CD4-positive, alpha-beta T cell treated with Interleukin-2 at 100 ng/mL for 4 hours (primary cell): ENCODE measurements around the gene SRGAP2.
"Not testable (repeated sequence)": the region's sequence is repeated elsewhere in the genome, so short reads cannot be mapped to it uniquely, and the experiment has no call there.

Experiments used
- DNase-seq: peaks from one replicate; pipeline ENCODE4 v3.0.0-alpha.2; 2020; ENCODE audit warnings: low spot score

The SRGAP2 gene

DNA sequence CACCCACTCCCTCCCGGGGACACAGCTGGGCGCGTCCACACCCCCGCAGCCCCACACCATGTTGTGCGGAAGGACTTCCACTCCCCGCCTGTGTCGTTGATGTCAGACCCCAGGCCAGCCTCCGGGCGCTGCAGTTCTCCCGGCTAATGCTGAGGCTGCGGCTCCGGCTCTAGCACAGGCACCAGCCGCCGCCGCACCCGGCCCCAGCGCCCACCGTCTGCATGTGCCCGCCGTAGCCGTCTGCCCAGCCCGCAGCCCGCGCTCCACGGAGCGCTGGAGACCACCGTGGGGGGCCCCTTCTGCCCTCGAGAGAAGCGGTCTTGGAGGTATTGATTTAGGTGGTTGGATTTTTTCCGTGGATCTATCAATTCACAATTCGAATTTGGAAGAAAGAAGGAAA lies 2.2 kb downstream of the SRGAP2 start:
- DNase-seq = not testable (repeated sequence)

DNA sequence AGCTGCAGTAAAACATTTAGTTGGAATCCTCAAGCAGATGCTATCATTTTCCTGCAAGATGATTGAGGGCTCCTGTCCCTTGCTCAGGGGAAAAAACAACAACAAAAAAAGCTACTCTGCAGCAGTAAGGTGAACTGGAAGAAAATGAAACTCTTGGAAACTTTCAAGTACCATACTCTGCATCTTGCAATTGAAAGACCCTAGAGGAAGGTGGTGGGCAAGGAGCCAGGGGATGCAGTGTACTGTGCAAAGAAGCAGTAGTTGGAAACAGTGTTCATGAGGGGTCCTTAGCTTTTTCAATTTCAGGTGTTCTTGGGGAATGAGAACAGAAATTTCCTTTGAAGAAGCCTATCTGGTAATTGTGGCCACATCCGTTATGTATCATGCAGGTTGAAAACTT lies 7.5 kb downstream of the SRGAP2 start:
- DNase-seq = not testable (repeated sequence)

DNA sequence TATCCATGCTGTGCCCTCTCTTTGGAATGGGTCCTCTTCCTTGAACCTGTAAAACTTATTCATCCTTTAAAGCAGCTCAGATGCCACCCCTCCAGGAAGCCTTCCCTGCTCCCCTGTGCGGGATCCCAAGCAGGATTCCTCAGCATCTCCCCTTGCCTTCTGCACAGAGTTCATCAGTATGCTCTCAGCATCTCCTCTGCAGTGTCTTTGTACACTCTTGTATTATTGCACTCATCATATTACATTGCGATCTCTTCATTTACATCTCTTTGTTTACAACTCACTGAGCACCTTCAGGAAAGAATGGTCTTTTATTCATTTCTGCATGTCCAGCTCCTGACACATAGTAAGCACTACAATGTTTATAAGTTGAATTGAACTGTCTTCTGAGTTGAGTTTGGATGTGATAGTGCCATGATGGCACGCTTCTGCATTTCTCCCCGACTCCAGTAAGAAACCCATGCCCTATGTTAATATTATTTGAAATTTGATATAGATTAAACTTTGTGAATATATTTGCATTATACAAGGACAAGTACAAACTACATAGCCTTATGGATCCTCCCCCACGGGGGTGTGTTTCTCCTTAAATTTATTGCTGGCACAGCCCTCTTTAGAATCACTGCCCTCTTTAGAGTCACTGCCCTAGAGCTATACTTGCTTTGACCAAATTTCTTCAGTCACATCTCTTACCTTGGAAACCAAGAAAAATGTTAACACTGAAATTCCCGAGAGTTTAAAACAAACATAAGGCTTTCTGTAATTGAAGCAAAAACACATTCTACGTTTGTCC lies 12.5 kb downstream of the SRGAP2 start:
- DNase-seq = not testable (repeated sequence)

DNA sequence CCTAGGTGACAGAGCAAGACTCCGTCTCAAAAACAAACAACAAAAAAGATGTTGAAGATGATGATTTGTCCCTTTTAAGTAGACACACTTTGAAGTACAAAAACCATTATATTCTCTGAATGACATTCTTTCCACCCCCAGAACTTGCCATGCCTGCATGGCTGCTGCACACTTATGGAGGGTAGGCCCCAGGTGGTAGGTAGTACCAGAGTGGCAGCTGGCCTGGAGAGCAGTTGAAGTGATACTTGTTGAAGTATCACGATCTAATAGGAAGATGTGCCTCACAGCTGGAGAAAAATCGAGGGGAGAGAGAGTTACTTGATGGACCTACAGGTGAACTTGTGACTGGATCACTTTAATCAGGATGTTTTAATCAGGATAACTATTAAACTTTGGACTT lies 14.9 kb downstream of the SRGAP2 start:
- DNase-seq = not testable (repeated sequence)

DNA sequence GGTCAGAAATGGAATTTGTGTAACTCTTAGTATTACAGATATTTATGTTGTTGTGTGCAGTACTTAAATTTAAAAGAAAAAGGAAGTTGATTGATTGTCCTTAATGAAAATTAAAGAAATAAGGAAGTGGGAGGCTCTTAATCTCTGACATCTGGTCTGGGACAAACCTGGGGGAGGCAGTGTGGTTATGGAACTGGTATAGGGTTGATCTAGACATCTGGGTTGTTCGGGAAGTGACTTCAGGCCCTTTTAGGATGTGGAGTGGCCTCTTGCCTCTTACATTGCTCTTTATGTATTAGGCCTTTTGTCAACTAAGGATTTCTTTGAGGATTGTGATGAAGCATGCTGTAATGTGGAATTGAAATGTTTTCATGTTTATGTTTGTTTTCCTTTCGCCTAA lies 15.4 kb downstream of the SRGAP2 start:
- not testable (repeated sequence) for DNase-seq

DNA sequence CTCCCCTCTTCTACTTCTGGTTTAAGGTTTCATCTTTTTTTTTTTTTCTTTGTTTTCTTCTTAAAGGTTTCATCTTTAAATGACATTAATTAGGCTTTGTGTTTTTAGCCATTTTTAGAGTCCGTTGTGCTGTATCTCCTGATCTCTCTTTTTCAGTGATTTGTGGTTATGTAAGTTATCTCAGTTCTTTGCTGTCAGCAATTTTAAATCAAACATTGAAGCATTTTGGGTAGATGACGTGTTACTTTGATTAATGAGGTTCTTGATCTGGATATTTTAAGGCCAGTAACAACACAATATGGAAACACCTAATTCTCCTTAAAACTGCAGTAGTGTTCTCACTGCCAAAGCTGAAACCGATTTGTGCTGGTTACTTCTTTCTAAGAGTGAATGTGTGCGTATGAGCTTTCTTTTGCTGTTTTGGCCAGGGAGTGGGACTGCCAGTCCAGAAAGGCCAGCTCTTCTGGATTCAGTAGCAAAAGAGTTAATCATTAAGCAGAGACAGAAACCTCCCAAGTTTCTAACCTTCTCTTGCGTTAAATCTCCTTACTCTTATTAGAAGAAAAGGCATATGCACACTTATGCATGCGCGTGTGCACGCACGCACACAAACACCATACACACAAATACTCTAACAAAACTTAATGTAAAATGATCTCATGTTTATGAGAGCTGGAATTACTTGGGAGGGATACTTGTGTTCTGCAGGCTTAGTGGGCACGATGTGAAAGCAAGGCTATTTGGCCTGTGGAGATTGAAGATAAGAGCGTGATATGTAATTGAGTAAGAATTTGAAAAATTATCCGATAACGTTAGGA lies 16.4 kb downstream of the SRGAP2 start:
- DNase-seq = not testable (repeated sequence)

DNA sequence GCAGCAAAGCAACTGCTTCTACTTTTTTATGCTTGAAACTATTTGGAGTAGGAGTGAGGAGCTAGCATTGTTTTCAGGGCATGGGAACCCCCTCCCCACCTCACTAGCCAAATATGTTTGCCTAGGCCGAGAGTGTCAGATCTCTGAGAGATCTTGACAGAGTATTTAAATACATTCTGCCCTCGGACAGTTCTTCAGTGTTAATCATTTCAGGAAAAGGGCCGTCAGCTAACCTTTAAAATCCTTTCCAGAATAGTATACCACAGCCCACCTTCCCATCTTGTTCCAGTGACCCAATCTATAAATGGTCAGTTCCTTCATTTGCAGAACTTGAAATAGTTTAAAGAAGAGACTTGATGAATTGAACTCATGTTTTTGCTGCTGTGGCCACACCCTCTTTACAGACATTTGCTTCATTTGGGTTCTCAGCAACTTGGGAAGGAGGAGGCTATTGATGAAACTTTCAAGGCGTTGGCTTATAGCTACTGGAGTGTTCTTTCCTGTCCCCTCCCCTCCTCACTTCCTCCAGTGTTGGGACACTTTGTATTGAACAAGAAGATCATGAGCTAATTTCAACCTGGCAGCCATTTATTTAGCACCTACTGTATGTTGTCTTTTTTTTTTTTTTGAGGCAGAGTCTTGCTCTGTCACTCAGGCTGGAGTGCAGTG lies 17.1 kb downstream of the SRGAP2 start:
- not testable (repeated sequence) for DNase-seq

DNA sequence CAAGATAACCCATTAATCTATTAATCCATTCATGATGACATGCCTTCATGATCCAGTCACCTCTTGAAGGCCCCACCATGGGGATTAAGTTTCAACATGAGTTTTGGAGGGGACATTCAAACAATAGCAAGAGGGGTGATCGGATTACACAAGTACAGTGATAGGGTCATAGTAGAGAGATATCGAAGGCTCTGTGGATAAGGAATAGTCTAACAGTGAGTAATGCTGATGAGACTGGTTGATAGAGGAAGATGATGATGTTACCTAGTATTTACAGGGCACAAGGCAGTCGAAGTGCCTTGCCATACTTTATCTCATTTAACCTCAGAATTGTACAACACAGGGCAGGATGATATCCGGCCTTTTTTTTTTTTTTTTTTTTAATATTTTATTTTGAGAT lies 18.2 kb downstream of the SRGAP2 start:
- not testable (repeated sequence) for DNase-seq

DNA sequence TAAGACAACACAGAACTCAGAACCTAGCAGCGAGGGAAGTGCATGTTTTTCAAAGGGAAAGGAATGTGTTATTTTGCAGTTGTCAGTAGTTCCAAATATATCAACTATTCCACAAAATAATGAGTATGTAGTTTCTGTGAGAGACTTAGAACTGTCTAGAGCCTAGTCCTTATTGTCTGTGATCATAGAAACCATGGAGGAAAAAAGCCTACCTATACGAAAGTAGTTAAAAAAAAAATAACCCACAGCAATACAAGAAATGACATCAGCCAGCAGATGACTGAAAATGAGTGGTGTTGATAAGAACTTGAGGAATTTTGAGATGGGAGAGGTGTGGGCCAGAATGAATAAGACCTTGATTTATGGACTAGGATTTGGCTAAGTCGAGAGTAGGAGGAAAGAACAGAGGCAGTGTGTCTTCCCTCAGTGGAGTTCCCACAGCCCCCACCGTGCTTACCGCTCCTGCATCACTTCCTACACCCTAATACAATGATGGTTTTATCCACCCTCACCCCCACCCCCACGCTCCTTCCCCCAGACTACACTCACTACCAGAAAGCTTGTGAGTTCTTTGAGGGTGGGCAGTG lies 20.9 kb downstream of the SRGAP2 start:
- not testable (repeated sequence) for DNase-seq

DNA sequence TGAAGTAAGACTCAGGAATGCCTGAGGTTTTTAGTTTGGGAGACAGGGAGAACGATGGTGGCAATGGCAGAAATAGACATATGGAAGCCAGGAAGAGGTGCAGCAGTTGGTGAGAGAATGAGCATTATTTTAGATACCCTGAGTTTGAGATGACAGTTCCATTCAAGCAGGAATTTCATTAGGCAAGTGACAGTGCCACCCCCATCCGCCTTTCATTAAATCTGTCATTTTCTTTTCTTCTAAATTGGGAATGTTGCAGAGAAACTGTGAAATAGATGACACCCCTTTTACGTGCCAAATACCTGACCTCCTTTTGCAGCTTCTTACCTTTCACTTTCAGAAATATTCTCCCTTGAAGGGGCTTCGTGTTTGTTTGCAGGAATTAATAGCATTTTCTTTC lies 22.0 kb downstream of the SRGAP2 start:
- DNase-seq = not testable (repeated sequence)

DNA sequence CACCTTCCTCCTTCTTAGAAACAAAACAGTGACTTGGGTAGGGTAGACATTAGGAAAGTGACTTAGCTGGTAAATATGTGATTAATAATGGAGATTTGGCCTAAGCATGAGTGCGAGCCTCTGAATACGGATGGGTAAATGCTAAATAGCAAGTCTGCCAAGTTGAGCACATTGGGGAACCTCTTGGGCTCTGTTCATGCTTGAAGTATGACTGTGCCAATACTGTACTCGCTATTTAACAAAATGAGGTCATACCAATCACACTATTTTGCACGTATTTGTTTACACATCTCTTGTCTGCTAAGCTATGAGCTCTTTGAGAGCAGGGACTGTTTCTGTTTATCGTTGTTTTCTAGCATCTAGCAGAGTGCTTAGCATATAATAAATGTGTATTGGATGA lies 23.5 kb downstream of the SRGAP2 start:
- DNase-seq = not testable (repeated sequence)

DNA sequence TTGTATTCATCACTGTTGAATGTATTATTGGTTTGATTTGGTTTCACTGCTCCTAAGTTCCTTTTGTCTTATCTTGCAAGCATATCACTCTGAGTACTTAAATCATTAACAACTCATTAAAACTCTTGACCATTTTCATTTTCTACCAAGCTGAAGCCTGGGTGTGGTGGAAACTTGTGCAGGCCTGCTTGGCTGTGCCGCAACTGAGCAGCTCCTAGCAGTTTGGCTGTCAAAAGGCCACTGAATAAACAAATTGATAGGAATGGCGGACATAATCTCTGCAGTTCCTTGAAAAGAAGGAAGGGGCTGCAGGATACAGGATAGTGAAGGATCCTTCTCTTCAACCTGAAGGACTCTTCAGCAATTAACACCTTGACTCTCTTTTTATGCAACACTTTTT lies 25.9 kb downstream of the SRGAP2 start:
- DNase-seq = not testable (repeated sequence)

DNA sequence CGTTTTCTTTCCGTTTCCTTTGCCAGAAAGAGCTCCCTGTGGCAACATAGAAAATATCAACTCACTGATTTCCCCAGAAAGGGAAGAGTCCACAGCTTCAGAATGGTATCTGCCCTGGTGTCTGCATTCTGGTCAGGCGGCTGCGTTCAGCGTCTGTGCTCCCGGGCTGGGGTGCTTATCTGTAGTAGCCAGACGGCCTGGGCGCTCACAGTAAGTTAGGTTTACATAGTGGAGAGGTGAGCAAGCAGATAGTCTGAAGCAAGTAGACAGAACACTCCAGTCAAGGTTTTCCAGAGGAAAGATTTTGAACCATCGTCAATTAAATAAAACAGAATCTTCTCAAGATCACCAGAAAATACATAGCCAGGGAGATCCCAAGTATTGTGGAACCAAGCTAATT lies 28.6 kb downstream of the SRGAP2 start:
- not testable (repeated sequence) for DNase-seq

DNA sequence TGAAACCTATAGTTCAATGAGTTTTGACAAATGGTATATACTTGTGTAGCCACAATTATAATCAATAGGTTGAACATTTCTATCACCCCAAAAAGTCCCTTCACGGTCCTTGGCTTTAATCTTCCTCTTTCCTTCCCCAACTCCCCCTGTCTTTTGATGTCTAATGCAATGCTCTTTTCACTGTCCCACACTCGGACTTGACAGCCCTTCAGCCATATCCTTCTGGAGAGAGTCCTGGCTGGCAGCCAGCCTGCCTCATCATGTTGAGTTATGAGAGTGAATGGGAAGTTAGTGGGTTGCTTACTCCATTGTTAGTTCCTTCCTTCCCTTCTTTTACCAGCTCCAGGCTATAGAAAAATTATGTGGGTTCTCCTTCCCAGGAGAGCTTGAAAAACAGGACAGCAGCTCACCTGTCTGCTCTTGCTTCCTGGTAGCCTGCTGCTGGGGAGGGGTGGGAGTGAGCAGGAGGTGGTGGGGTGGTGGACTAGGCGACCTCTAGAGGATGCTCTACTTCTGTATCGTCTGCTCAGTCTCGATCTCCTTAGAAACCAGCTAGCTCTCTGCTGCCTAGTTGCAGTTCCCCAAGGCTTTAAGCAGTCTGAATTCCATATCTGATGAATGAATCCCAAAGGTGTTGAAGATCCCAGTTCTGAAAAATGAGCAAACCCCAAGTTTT lies 29.8 kb downstream of the SRGAP2 start:
- DNase-seq = not testable (repeated sequence)

DNA sequence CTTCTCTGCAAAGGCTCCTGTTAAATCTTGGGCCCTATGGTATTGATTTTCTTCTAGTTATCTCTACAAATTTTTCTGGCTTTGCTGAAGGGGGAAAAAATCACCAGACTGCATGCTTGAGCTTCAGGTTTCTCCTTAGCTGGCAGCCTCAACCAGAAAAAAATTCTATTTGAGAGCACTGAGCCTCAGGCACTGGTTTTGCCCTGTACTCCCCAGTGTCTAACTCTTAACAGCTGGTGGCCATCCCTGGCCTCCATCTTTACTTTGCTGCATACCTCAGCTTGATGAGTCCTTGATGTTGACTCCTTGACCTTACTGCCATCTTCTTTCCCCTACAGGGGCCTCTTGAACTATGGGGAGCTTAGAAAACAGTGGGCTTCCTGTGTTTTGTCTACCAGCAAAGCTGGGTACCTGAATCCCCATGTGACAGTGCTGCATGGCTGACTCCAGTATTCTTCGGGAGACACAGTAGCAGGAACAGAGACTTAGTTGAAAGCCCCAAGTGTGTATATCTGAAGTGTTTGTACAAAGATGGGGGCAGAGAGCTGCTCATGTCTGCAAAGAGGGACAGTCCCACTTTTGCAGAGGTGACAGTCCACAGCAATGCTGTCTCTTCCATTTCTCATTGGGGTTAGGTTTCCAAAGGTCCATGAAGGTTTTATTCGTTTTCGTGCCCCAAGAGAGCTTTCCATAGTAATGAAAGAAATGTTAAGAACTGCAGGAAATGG lies 31.0 kb downstream of the SRGAP2 start:
- DNase-seq = not testable (repeated sequence)

DNA sequence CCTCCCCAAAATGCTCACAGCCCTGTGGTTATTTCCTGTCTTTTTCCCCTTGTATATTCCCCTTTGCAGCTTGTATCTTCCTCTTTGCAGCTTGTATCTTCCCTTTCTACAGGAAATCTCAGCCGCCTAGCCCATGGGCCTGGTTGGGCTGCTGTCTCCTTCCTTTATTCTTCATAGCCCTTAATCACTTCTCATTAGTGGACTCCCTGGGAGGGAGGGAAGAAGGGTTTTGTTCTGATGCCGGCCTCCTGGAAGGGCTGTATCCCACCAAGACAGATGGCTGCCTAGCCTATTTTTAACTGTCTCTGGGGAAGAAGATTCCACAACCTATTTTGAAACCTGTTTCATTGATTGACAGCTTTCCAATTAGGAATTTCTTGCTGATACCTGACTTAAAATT lies 31.8 kb downstream of the SRGAP2 start:
- not testable (repeated sequence) for DNase-seq

DNA sequence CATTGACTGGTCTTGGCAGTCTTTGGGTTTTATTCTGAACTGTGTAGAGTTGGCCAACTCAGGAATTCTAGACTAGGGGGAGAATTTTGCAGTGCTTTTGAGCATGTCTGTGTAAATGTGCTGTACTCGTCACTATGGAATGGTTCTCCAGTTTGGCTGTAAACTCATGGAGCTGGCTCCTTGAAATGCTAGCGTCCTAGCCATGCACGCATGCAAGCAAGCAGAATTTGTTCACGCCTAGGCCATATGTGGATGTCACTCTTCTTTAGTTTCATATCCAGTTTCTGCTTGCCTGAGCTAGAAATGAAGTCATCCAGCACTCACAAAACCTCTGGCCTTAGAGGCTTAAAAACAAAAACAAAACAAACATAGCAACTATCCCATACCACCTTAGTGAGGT lies 36.9 kb downstream of the SRGAP2 start:
- not testable (repeated sequence) for DNase-seq

DNA sequence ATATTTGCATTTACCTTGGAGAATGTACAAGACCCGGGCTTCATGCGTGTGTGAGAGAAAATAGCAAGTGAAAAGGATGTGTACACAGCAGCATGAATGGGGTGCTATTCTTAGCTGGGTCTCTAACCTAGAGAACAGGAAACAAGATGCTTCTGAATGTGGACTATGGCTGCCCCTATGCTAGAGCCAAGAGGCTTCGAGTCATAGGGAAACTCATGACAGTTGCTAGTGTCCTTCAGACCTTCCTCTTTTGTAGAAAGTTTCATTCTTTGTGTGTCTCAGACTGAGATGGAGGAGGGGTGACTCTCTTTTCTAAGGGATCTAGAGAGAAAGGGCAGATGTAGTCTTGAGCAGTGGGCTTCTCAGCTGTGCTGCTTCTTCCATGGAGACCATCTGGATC lies 40.0 kb downstream of the SRGAP2 start:
- DNase-seq = not testable (repeated sequence)

DNA sequence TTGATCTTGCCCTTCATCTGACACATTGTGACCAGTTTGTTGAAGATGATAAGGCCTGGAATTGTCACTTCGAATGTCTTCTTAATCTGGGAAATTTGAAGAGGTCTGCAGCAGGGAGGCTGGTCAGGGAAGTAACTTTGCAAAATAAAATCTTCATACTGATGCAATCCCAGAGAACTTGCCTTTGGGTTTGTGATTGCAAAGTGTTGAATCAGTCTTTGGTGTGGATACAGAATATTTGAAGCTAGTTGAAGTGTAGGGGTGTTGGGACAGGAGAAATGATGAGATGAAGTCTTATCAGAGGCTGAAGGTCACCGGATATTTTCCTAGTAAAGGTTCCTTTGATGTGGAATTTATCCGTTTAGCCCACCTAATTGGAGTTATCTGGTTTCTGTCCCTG lies 42.1 kb downstream of the SRGAP2 start:
- DNase-seq = not testable (repeated sequence)

DNA sequence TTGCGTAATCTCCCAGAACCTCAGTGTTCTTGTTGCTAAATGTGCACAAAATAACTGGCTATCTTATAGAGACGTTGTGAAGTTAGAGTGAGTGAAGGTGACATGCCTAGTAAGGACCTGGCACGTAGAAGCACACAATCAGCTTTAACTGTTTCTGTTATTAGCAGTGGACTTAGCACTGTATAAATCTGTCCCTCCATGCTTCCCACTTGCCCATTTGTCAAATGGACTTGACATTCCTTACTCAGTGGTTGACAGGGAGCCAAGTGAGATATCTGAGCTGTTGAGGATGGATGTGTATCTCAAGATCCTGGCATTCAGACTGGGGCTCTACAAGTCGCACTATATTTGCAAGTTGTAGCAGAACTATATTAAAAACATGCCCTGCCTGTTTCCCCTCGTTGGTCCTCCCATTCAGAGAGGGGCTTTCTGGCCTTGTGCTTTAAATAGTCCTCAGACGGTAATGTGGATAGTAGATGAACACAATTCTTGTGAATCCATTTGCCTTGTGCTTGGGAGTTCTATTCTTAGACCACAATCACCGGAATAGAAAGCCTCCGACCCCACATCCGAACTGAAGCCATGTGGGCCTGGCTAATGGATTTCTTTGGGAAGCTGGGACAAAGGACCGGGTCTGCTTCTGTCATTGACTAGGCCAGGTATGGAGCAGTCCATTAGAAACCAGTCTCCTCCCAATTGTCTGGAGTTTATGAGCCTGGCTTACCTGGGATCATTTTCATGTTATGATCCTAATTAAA lies 43.0 kb downstream of the SRGAP2 start:
- DNase-seq = not testable (repeated sequence)
